ENCODE measurements around the gene PMIS2.

Gene PMIS2

GRCh38 chr19:35628264-35628564 lies 42.2 kb downstream of the PMIS2 start:
- DNase-seq (ENCODE audit: low read depth in 1 of 2, low spot score in 1 of 2) = no peak

- peak; percentile 96 to 97 for DNase-seq (ENCODE audit: low read depth in 1 of 2, low spot score in 1 of 2)
Measured at GRCh38 chr19:35628565-35629331, 42.8 kb downstream of the PMIS2 start, which contains the start of gene RBM42. Gene RBM42, plus strand, starts transcription at chr19:35629036. Its CDS starts 118 bp downstream, at chr19:35629154.

GRCh38 chr19:35629332-35629633 lies 43.3 kb downstream of the PMIS2 start:
- DNase-seq (ENCODE audit: low read depth in 1 of 2, low spot score in 1 of 2) = no peak

- DNase-seq (ENCODE audit: low read depth in 1 of 2, low spot score in 1 of 2) = no peak
Measured at GRCh38 chr19:35633727-35634440, 47.9 kb downstream of the PMIS2 start.

- no peak for DNase-seq (ENCODE audit: low read depth in 1 of 2, low spot score in 1 of 2)
Measured at GRCh38 chr19:35636651-35637050, 50.7 kb downstream of the PMIS2 start.
